HepG2 (cell line): ENCODE data around the gene FBLL1. TPM values are rescaled to one million over a fixed set of nuclear protein-coding genes. Genes with fewer than 3 reads are reported as not detected.

Experiments used
- ATAC-seq: fragments of 200-7000 bp; cut with Tn5 transposase; 3 replicates; pipeline ENCODE4 v1.9.1; 2020; ENCODE audit warnings: mild to moderate bottlenecking, moderate library complexity
- BruUV-seq: library from RNA; stranded (reverse); fragments of 400-500 nt; replicated peaks from 2 replicates; lab custom pipeline; 2021; lab: Mats Ljungman, UMichigan
- CTCF ChIA-PET: fragments of 300-600 bp; formaldehyde crosslinking; extraction: SDS; loops from one replicate; lab custom pipeline; 2021; ENCODE audit warnings: low total read pairs, inconsistent platforms, low intra/inter-chr PET ratio; lab: Yijun Ruan, JAX
- POLR2A ChIA-PET: fragments of 350-600 bp; sonication (Branson Sonifier 250); formaldehyde crosslinking; loops from one replicate; lab custom pipeline; 2020; ENCODE audit warnings: antibody characterized with exemption, inconsistent platforms; lab: Yijun Ruan, JAX
- DNase-seq: peaks from one replicate; pipeline ENCODE4 v3.0.0-alpha.2; 2015; ENCODE audit warnings: low spot score
- FAIRE-seq: peaks from 3 replicates; lab custom pipeline; 2011; peaks lifted over from hg19 to GRCh38; lab: Jason Lieb, UNC
- H2AFZ ChIP-seq: one replicate; pipeline ENCODE4 v1.6.1; 2011; ENCODE audit warnings: low read length, inconsistent platforms
- H3K27ac ChIP-seq: fragments of 300-600 bp; 3 replicates; pipeline ENCODE4 v1.8.0; 2011; ENCODE audit warnings: mixed run types, mild to moderate bottlenecking, mixed read lengths, low read length, inconsistent platforms; ENCODE audit not compliant: insufficient read depth; ENCODE audit errors: extremely low read length
- H3K27me3 ChIP-seq, 2 experiments: fragments of 200-600 bp in 1 of 2; 2 replicates in 1 of 2; 3 replicates in 1 of 2; pipeline versions ENCODE4 v1.6.0 to v1.8.0; 2011; ENCODE audit warnings: low read length in 2 of 2, mild to moderate bottlenecking in 2 of 2, moderate library complexity in 2 of 2, inconsistent platforms in 1 of 2; ENCODE audit not compliant: insufficient read depth in 2 of 2, control insufficient read depth in 1 of 2
- H3K36me3 ChIP-seq, 2 experiments: fragments of 200-600 bp in 1 of 2; replicated peaks in 1 of 2; 2 replicates in 1 of 2; 3 replicates in 1 of 2; pipeline versions ENCODE4 v1.5.1 to v1.8.0; 2011; ENCODE audit warnings: low read length in 2 of 2, inconsistent platforms in 1 of 2; ENCODE audit not compliant: insufficient read depth in 2 of 2, control insufficient read depth in 1 of 2
- H3K4me1 ChIP-seq: 2 replicates; pipeline ENCODE4 v1.5.1; 2012; ENCODE audit warnings: low read length, inconsistent platforms; ENCODE audit not compliant: insufficient read depth
- H3K4me2 ChIP-seq: 2 replicates; pipeline ENCODE4 v1.6.0; 2011; ENCODE audit warnings: low read depth, low read length, inconsistent platforms
- H3K4me3 ChIP-seq, 3 experiments: fragments of 200-600 bp in 1 of 3; sonication (generic), shearing (Covaris generic) in 1 of 3; replicated peaks in 1 of 3; 2 replicates each; pipeline ENCODE4 v1.5.1; 2011 to 2016; ENCODE audit warnings: low read length in 3 of 3, inconsistent platforms in 2 of 3, low read depth in 2 of 3, mild to moderate bottlenecking in 2 of 3, control low read depth in 1 of 3, mixed read lengths in 1 of 3; ENCODE audit not compliant: insufficient read depth in 1 of 3
- H3K79me2 ChIP-seq: one replicate; pipeline ENCODE4 v1.6.1; 2011; ENCODE audit warnings: low read length, inconsistent platforms; ENCODE audit not compliant: insufficient read depth
- H3K9ac ChIP-seq: 2 replicates; pipeline ENCODE4 v1.6.0; 2011; ENCODE audit warnings: mild to moderate bottlenecking, low read depth, low read length, inconsistent platforms; ENCODE audit not compliant: insufficient read depth
- H3K9me3 ChIP-seq: 2 replicates; pipeline ENCODE4 v1.5.1; 2012; ENCODE audit warnings: mild to moderate bottlenecking, low read length
- H4K20me1 ChIP-seq: 2 replicates; pipeline ENCODE4 v1.6.0; 2011; ENCODE audit warnings: inconsistent platforms, mild to moderate bottlenecking, low read length, moderate library complexity; ENCODE audit not compliant: insufficient read depth
- EHMT2 ChIP-seq: fragments of 200-600 bp; sonication (generic); IDR thresholded peaks from 2 replicates; pipeline ENCODE4 v1.7.0; 2017; ENCODE audit warnings: antibody characterized with exemption, low read depth, low read length, borderline replicate concordance
- KDM3A ChIP-seq: IDR thresholded peaks from 2 replicates; pipeline ENCODE4 v1.6.1; 2018; ENCODE audit warnings: low read depth, missing compliant biosample characterization
- TBX3 ChIP-seq: fragments of 450-650 bp; IDR thresholded peaks from 2 replicates; pipeline ENCODE4 v1.6.1; 2017; ENCODE audit warnings: antibody characterized with exemption, mild to moderate bottlenecking, inconsistent platforms, borderline replicate concordance
- TIGD3 ChIP-seq: sonication (generic); formaldehyde crosslinking; IDR thresholded peaks from 2 replicates; pipeline ENCODE4 v1.5.1; 2020; ENCODE audit warnings: mild to moderate bottlenecking, missing genetic modification reagents, borderline replicate concordance
- ZFP90 ChIP-seq: sonication (generic); formaldehyde crosslinking; IDR thresholded peaks from 2 replicates; pipeline ENCODE4 v1.8.0; 2022; ENCODE audit warnings: missing genetic modification reagents, mild to moderate bottlenecking, inconsistent platforms, borderline replicate concordance
- ZMAT5 ChIP-seq: sonication (generic); formaldehyde crosslinking; IDR thresholded peaks from 2 replicates; pipeline ENCODE4 v1.5.0; 2020; ENCODE audit warnings: mild to moderate bottlenecking, low read depth, missing genetic modification reagents, borderline replicate concordance
- ZNF230 ChIP-seq: sonication (generic); formaldehyde crosslinking; IDR thresholded peaks from 2 replicates; pipeline ENCODE4 v1.4.0; 2020; ENCODE audit warnings: mild to moderate bottlenecking, missing genetic modification reagents
- ZNF264 ChIP-seq: sonication (generic); formaldehyde crosslinking; IDR thresholded peaks from 2 replicates; pipeline ENCODE4 v1.4.0; 2020; ENCODE audit warnings: missing genetic modification reagents
- ZNF775 ChIP-seq: sonication (generic); formaldehyde crosslinking; IDR thresholded peaks from 2 replicates; pipeline ENCODE4 v1.4.0; 2020; ENCODE audit warnings: missing genetic modification reagents, mild to moderate bottlenecking, moderate library complexity, borderline replicate concordance
- WGBS: methylation state at CpG from one replicate; pipeline ENCODE4 v1.1.6; 2017; ENCODE audit warnings: low lambda C conversion rate; 5-methylcytosine and 5-hydroxymethylcytosine counted together
- in situ Hi-C: cut with HindIII; loops from 2 replicates; pipeline ENCODE4 v1.10.0; 2017; ENCODE audit warnings: low pct_unique_long_range_greater_than_20kb; ENCODE audit not compliant: extremely low pct_ligation_motif_present
- intact Hi-C: fragments of 100-400 bp; cut with micrococcal nuclease; formaldehyde crosslinking; loops from one replicate; pipeline ENCODE4 v1.10.0; 2022; ENCODE audit not compliant: unreplicated experiment
- microRNA-seq: library from miRNA; unstranded; fragments of <30 nt; microRNA quantifications from one replicate; pipeline ENCODE4, GENCODE V29; 2020
- polyA plus RNA-seq, 8 experiments: library from polyadenylated mRNA; depleted of rRNA in 3 of 8; stranded (reverse) in 7 of 8; unstranded in 1 of 8; fragments of >200 nt; fragmentation: Illumina TruSeq in 4 of 8; extraction: Trizol in 4 of 8; gene quantifications; 2 replicates each; pipeline versions ENCODE4 v1.2.1 to v1.2.3, GENCODE V29; 2011 to 2016; ENCODE audit warnings: low read depth in 4 of 8, missing spikeins in 1 of 8, mixed read lengths in 1 of 8; ENCODE audit not compliant: insufficient read depth in 1 of 8
- small RNA-seq, 3 experiments: library from RNA; depleted of rRNA; stranded (forward); fragments of <200 nt; gene quantifications; one replicate each; pipeline ENCODE3, GENCODE V24; 2012; ENCODE audit warnings: low read depth in 2 of 3, low replicate concordance in 1 of 3; ENCODE audit not compliant: insufficient read length in 3 of 3, insufficient read depth in 2 of 3
- total RNA-seq, 5 experiments: library from RNA; depleted of rRNA; stranded (reverse); fragments of >200 nt; fragmentation: Illumina TruSeq; extraction: Trizol; gene quantifications; 2 replicates each; pipeline ENCODE4 v1.2.3, GENCODE V29; 2016; ENCODE audit warnings: low read depth in 1 of 5

Gene FBLL1
- total and polyA plus RNA-seq, 2 of the 13 experiments (the other 11 are each of a cell fraction or from before 2014, with no cell fraction given) = 0.17 to 0.18 TPM

- no peak for ATAC-seq
- Histone ChIP-seq H3K27ac (peak overlapping the region; percentile 96), H3K9ac (peak overlapping the region; percentile 89), H2AFZ (no peak overlapping the region), H4K20me1 (peaks cover 37% of the 10 kb centered on the region), H3K4me3 (peak overlapping the region; percentile 54 to 69 (median 61)), H3K4me1 (peaks cover 50% of the 10 kb centered on the region), H3K36me3 (peaks cover 0 to 4% of the 10 kb centered on the region in 2 experiments; a peak in 1 of 5 replicates), H3K4me2 (peak overlapping the region; percentile 93), H3K27me3 (no peaks in the 10 kb centered on the region; a peak in 1 of 5 replicates), H3K9me3 (no peaks in the 10 kb centered on the region), H3K79me2 (peaks cover 39% of the 10 kb centered on the region)
- TF ChIP-seq TBX3 = no peak
- TF ChIP-seq ZFP90 (CRISPR knock-in tag) = 0 out of 2 replicates have a peak, but pooled peaks have one; percentile 8
- 0 out of 2 replicates have a peak, but pooled peaks have one; percentile 30 for TF ChIP-seq EHMT2
- TF ChIP-seq TIGD3 (CRISPR knock-in tag) = no peak
- 0 out of 2 replicates have a peak, but pooled peaks have one; percentile 1 for TF ChIP-seq KDM3A
- no peak for TF ChIP-seq ZNF775 (CRISPR knock-in tag)
- TF ChIP-seq ZNF264 = 0 out of 2 replicates have a peak, but pooled peaks have one; percentile 43
- 0 out of 2 replicates have a peak, but pooled peaks have one; percentile 11 for TF ChIP-seq ZNF230
- TF ChIP-seq ZMAT5 (CRISPR knock-in tag) = no peak
- TSS peak; percentile 99 for BruUV-seq
- in situ Hi-C loops (no loop called here), intact Hi-C loops (no loop called here)
- ChIA-PET POLR2A (interaction anchor here (1.0 to 4.0 kb wide), 6 partner anchors 10 to 51 kb away, joined by 3 to 91 read pairs (median 4); no protein-coding TSS in a partner anchor), CTCF (no interaction called here)
- no peak for FAIRE-seq
- WGBS = 46% methylated on average over 3 of the region's 3 CpGs
- no peak for DNase-seq
These were observed 51.1 kb downstream of the FBLL1 start for GRCh38 chr5:168580227-168580508.

Small RNA genes within 50 kb of the gene (microRNA-seq; reads per million reads assigned to microRNA genes)
- gene MIR103A1 (not detected), gene MIR103B1 (not detected)

Small RNA genes within 50 kb of the gene (small RNA-seq; reads per million reads assigned to genes)
- 0.31 to 37.7 (median 10.7) reads per million in 3 experiments for gene MIR103A1

Other genes starting within 250 kb of the FBLL1 start
- gene WWC1, start 237.7 kb upstream of the FBLL1 start, total RNA-seq (2016; rRNA removed; fragmentation: Illumina TruSeq; extraction: Trizol) = 17.3 and 17.9 TPM in 2 replicates
- 8.3 and 9.3 TPM in 2 replicates for gene WWC1, start 237.7 kb upstream of the FBLL1 start, polyA plus RNA-seq (2011; rRNA removed)
- 170 and 234 TPM in 2 replicates for gene RARS1, start 42.8 kb upstream of the FBLL1 start, total RNA-seq (2016; rRNA removed; fragmentation: Illumina TruSeq; extraction: Trizol)
- gene RARS1, start 42.8 kb upstream of the FBLL1 start, polyA plus RNA-seq (2011; rRNA removed) = 36.2 and 54.6 TPM in 2 replicates
- gene PANK3, start 50.1 kb downstream of the FBLL1 start, total RNA-seq (2016; rRNA removed; fragmentation: Illumina TruSeq; extraction: Trizol) = 69.5 and 126 TPM in 2 replicates
- gene PANK3, start 50.1 kb downstream of the FBLL1 start, polyA plus RNA-seq (2011; rRNA removed) = 24.0 and 26.9 TPM in 2 replicates